ENCODE results near the gene CDK3.

CDK3 gene

GRCh38 chr17:75994802-75995370, 5.8 kb upstream of the CDK3 start:
- DNase-seq, result no peak

DNA sequence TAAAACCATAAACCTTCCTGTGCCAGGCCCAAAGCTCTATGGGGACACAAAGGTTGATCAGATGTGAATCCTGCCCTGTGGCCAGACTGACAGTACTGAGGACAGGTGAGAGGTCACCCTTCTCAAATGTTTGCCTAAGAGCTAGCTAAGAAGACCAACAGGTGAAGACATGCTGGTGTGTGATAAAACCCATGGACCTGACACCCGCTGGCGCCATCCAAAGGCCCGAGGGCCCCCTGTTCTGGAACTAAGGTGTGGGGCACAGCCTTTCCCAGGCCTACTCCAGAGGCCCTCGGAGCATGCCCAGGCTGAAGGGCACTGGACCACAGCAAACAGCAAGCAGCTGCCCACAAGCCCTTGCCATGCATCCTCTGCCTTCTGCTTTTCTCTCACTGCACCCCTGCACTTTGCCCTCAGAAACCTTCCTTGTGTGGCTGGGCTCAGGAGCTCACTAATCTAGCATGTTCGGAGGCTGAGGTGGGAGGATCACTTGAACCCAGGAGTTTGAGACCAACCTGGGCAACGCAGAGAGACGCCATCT, 5.2 kb upstream of the CDK3 start:
- DNase-seq, result no peak

- DNase-seq, result no peak
These were observed 3.7 kb upstream of the CDK3 start for GRCh38 chr17:75996665-75997590.

- DNase-seq, result no peak
These were observed 2.3 kb upstream of the CDK3 start for GRCh38 chr17:75998327-75998795.

- DNase-seq, result no peak
These were observed 470 bp upstream of the CDK3 start for GRCh38 chr17:76000016-76000754.

- no peak for DNase-seq
These were observed 1.4 kb downstream of the CDK3 start for GRCh38 chr17:76002100-76002499.

DNA sequence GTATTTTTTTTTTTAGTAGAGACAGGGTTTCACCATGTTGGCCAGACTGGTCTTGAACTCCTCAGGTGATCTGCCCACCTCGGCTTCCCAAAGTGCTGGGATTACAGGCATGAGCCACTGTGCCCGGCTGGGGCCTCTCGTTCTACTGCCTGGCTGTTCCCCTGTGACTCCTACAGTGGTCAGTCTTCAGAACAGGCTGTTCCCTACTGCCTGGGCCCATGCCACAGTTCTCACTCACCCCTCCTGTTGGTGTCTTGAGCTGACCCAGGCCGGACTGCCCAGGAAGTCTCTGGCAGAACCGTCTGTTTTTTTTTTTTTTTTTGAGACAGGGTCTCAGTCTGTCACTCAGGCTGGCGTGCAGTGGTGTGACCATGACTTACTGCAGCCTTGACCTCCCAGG, 3.3 kb downstream of the CDK3 start:
- no peak for DNase-seq

- DNase-seq, result no peak
These were observed 4.2 kb downstream of the CDK3 start for GRCh38 chr17:76004750-76005262.

DNA sequence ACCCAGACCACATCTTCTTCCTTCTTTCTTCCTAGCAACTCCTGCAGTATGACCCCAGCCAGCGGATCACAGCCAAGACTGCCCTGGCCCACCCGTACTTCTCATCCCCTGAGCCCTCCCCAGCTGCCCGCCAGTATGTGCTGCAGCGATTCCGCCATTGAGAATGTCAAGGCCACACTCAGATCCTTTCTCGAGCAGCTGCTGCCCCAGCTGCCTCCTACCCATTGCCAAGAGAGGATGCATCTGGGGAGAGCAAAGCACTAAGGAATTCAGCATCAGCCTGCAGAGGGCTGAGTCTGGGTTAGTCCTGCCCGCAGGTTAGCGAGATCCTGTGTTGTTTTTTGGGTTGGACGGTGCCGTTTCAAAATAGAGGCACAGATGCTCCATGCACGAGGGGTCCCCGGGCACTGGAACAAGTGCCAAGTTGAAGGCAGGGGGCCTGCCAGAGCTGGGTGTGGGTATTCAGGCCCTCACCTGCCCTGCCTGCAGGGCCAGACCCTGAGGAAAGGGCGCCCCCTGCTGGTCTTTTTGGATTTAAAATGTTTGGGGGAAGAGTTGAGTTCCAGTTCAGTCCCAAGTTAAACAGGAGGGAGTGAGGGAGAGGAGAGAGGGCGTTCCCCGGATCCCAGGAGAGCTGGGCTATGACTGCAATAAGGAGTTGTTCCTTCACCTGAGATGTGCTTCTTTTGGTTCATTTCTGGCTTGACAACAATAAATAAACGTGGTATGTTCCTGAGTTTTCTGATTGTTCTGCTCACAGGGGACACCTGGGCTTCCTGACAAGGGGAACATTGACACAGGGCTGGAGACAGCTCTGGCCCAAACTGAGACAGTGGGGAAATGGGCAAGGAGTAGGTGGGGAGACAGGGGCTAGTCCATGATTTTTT, 4.9 kb downstream of the CDK3 start:
- peak; percentile 86 for DNase-seq

- no peak for DNase-seq
These were observed 6.6 kb downstream of the CDK3 start for GRCh38 chr17:76007131-76007849.

- no peak for DNase-seq
These were observed 7.2 kb downstream of the CDK3 start for GRCh38 chr17:76007850-76008165.

DNA sequence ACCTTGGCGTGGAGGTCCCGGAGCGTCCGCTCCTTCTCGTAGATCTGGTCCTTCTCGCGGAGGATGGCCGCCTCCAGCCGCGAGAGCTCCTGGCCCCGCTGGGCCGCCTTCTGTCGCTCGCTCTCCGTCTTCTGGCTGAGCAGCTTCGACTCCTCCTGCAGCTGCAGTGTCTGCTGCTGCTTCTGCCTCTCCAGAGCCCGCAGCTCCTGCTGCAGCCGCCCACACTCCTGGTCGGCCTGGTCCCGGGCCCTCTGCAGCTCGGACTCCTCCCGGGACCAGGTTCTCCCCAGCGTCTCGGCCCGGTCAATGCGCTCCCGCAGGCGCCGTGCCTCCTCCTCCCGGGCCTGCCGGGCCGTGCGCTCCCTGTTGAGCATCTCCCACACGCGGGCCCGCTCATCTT, 7.6 kb downstream of the CDK3 start:
- DNase-seq, result no peak

GRCh38 chr17:76008630-76009425, 8.2 kb downstream of the CDK3 start:
- DNase-seq, result no peak

DNA sequence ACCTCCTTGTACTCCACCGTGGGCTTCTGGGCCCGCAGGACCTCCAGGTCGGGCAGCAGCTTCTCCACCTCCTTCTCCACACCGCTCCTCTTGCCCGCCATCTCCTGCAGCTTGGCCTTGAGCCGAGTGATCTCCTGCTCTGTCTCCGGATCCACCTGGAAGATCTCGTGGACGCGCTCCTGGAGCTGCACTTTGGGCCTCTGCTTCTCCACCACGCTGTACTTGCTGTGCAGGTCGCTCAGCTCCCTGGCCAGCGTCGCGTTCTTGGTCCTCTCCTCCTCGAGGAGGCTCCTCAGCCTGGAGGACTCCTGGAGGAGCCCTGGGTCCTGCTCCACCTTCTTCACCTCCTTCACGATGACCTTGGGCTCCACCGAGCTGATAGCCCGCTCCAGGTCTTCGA, 8.8 kb downstream of the CDK3 start:
- no peak for DNase-seq

GRCh38 chr17:76009969-76010661, 9.5 kb downstream of the CDK3 start:
- no peak for DNase-seq

GRCh38 chr17:76011951-76012350, 11.3 kb downstream of the CDK3 start:
- no peak for DNase-seq

GRCh38 chr17:76013377-76013932, 12.8 kb downstream of the CDK3 start:
- no peak for DNase-seq

DNA sequence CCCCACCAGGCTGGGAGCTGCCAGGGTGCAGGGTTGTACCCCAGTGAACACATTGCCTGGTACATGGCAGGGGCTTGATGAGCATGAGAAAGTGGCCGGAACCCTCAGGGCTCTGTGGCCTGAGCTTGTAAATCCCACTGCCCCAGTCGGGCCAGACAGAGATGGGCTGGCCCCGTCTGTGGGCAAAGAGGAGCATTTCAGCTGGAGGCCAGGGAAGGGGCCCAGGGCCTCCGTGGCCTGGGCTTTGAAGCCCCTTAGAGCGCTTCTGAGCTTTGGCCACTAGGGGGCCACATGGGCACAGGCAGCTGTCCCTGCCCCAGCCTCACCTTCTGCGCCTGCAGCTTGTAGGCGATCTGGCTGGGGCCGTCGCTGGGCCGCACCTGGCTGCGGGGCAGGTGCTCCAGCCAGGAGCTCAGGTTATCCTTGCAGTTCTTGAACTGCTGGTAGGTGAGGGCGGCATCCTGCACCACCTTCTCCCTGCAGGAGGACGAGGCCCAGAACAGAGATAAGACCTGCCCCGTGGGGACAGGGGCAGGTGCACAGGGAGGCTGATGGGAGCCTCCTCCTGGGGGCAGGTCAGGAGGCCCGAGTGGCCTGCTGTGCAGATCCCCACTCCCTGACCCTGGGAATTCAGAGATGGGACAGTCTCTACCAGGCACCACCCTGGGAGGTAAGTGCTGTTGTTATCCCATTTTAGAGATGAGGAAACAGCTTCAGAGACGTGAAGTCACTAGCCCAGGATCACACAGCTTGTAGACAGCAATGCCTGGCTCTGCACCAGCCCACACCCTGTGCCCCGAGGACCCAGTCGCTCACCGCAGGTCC, 13.7 kb downstream of the CDK3 start:
- DNase-seq, result peak; percentile 74

- no peak for DNase-seq
These were observed 14.2 kb downstream of the CDK3 start for GRCh38 chr17:76014925-76015261.

Measured in right forelimb (tissue), 1 donor.